ENCODE results near the gene DAB1.

DAB1 gene

DNA sequence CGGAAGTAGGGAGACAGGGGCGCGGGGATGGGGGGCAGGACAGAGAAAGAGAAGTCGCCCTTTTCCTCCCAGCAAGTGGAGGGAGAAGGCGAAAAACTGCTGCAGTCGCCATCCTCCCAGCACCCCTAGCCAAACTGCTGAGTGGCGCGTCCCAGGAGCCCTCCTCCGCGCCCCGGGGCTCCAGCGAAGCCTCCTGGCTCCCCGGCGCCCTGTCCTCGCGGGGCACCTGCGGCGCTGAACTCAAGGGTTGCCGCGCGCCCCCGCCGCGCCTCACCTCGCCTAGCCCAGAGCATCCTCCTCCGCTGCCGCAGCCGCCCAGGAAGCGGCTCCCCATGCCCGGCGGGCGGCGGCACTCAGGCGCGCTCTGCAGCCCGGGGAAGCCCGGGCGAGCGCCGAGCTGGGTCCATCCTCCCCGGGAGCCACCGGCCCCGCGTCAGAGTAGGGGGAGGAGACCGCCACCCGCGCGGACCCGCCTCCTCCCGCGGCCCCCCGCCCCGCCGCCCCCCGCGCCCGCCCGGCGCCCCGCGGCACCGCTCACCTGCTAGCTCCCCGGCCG, at the start of gene DAB1:
Gene DAB1 (minus strand): TSS at position 405 of the 556 bp plus-strand sequence. CDS start 133,030 bp downstream, outside the sequence.
- no peak for DNase-seq (ENCODE audit: low read depth)

DNA sequence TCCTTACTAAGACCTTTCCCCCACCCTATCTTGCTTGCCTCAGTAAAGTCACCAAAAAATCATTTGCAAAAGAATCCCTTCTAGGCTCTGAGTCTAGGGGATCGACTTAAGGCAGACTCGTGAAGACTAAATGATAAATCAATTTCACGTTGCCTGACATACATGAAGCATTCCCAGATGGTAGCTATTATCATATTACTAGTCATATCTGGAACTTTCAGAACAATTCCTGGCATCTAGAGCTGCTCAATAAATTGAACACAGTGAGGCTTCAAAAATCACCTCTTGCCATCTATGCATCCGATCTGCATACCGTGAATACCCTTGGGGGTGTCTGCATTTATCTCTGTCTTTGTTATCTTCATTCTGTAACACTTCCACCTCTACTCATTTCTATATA, 49.6 kb upstream of the DAB1 start:
- no peak for DNase-seq (ENCODE audit: low read depth)

DNA sequence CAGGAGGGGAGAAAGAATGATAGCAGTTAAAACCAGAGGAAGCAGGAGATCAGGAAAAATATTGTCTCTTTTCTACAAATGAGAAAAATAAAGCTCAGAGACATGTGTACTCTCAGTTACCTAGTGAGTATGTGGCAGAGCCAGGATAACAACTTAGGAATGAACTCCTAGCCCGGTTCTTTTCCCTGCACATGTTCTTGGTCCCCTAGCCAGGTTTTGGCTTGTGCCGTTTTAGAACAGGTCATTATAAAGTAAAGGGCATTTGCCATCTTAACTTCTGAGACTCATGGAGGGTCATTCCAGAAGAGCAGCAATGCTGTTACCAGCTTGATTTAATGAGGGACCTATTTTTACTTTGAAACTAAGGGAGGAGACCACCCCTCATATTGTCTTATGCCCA, 48.1 kb upstream of the DAB1 start:
- DNase-seq (ENCODE audit: low read depth) = no peak

DNA sequence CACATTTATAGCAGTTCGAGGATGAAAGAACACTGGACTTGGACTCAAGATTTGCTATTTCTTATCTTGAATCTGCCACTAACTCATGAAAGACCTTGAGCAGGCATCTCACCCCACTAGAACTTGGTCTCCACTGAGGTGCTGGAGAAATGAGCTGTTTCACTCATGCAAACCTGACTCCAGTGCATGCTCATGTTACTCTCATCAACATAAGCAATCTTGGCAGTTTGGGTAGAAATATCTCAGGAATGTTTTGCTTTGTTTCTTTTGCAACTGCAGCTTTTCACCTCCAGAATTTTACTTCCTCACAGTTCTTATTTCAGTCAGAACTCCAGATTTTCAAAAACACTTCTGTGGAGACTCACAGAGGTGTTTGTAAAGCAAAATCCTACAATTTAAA, 46.2 kb upstream of the DAB1 start:
- DNase-seq (ENCODE audit: low read depth) = no peak

DNA sequence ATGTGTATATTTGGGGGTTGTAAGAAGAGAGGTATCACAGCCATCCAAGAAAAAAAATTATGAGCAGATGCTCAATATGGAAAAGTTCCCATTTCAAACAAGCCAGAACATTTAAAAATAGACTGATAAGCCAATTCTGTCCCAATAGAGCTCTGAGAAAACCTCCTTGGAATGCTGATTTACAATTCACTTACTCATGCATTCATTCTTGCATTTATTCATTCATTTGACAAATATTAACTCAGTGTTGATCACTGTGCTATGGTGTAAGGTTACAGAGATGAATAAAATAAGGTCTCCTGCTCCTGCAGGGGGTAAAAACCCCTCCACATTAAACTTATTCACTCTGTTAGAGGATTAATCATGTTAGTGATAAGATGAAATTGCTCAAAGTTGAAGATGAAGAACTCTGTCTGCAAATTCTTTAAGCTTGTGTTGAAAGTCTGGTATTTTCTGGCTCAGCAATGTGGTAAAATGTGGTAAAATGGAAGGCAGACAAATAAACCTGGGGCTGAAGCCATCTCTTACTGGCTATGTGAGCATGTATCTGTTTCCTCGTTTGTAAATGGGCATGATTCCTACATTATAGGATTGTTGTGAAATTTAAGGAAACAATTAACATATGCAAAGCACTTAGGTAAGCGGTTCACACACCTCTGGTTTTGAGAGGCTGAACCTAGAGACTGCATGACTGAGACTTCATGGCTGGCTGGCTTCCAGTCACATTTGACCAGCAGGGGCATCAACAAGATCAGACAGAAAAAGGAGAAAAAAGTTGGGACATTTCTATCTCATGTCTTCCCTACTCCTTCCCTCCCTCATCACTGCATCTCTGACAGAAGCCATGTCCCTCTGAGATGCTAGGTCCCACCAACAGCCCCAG, 45.0 kb upstream of the DAB1 start:
- no peak for DNase-seq (ENCODE audit: low read depth)

DNA sequence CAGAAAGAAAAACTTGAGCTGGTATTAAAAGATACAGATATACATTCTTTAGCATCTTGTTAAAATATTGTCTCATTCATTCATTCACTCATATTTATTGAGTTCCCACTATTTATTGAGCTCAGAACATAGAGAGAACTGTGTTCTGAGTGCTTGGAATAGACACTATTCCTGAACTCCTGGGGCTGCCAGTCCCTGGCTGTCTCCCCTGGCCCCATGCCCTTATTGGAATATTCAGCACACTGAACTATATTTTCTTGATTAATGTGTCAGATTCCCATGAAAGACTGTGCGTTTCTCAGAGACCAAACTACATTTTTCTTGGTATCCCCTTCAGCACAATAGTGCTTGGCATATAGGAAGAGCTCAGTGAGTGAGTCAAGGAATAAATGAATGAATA, 44.0 kb upstream of the DAB1 start:
- no peak for DNase-seq (ENCODE audit: low read depth)

DNA sequence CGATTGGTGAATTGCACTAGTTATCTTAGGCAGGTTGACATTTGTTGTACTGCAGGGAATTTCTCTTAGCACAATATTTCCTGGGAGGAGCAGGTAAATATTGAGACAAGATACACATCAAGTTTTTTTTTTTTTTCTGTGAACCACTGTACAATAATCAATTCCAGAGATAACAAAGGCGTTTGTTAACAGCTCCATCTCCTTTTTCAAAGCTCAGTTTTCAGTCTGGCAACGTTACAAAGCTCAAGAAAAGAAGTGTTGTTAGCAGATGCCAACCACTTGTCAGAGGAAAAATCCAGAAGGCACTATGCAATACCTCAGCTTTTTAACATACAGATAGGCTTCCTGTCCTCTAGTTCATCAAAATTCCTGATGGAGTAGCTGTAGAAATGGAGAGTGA, 40.9 kb upstream of the DAB1 start:
- DNase-seq (ENCODE audit: low read depth) = no peak

DNA sequence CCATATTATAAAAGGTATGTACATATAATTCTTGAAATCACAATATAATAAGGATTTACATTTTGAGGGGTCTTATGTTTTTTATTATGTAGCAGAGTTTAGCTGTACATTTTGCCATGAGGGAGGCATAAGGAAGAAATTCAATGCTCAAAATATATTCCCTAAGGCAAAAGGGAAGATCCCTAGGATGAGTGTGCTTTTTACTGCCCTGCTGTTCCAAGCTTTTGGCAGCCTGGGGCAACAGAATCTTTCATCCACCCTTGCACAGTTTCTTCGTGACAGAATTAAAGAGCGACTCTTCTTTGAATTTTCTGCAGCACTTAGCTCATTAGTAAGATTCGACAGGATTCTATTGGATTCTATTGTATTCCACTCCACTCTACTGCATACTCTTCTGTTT, 39.5 kb upstream of the DAB1 start:
- DNase-seq (ENCODE audit: low read depth) = no peak

DNA sequence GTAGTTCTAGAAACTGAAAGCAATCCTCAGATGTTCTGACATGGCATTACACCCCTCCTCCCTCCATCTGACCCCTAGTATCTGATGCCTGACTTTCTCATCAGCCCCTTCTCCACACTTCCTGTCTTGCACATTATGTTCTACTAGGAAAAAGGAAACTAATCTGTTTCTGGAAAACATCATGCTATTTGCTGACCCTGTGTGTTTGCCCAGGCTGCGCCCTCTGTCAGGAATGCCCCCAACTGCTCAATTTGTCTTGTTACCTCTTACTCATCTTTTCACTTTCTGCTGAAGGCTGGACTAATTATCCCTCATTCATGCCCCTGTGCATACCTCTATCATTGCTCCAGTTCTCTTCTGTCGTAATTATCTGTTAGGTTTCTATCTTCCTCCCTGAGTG, 37.5 kb upstream of the DAB1 start:
- DNase-seq (ENCODE audit: low read depth) = no peak

DNA sequence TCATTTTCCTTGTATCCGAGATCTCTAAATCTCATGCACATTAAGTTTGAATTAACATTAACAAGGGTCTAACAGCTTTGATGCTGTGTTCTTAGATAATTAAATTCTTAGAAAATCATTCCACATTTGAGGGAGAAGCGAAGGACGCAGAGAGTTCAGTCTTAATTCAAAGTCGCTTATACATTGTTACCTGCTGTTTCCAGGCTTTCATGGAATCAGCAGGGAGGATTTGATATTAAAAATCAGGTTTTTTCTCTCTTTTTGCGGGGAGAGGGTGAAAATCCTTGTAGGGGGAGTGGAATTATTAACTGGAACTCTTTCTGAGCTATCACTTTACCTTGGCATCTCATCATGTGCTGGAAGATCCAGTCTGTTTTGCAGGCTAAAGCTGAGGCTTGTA, 27.7 kb upstream of the DAB1 start:
- DNase-seq (ENCODE audit: low read depth) = no peak

DNA sequence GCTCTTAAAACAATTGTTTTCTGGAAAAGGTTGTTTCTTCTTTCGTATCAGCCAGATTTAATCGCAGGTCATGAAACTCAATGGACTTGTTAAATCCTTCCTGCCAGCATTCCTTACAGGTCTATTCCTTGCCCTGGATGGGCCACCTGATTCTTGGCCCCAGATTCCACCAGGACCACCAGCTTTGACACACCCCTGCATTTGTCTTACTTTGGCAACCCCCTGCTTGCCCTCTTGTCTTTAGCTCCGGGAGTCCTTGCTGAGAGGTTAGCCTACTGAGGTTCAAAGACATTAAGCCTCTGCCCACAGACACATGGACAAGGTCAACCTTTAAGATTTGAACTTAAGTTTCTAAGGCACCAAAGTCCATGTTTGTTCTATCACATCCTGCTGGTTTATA, 27.1 kb upstream of the DAB1 start:
- DNase-seq (ENCODE audit: low read depth) = no peak

DNA sequence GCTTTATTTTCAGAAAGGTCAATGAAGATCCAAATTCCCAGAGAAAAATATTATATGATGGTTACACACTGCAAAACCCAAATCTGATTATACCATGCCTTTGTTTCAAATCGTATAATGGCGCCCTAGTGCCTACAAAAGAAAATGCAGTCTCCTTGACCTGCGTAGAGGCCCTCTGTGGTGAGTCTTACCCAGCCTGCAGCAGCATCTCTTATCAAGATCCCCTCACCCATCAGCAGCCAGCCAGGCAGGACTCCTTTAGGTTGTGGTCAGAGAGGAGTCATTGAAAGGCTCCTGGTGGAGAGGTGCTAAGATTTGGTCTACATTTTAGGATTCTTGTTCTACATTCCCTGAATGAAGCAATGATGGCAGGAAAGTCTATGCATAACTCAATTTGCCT, 23.7 kb upstream of the DAB1 start:
- no peak for DNase-seq (ENCODE audit: low read depth)

DNA sequence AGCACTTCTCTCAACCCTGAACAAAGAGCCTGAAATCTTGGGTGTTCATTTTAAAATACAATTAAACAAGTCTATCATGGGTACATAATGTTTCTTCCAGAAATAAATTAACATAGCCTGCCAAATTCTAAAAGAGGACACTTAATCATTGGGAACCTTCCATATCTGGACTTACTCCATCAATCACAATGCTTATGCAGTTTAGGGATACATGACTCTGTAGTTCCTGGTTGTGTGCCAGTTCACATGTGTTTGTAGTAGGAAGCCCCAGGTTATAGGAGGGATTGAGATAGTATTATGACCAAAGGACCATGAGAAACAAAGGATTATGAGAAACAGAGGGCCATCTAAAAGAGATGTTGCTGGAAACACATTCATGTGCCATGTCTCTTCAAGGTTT, 19.1 kb upstream of the DAB1 start:
- no peak for DNase-seq (ENCODE audit: low read depth)

DNA sequence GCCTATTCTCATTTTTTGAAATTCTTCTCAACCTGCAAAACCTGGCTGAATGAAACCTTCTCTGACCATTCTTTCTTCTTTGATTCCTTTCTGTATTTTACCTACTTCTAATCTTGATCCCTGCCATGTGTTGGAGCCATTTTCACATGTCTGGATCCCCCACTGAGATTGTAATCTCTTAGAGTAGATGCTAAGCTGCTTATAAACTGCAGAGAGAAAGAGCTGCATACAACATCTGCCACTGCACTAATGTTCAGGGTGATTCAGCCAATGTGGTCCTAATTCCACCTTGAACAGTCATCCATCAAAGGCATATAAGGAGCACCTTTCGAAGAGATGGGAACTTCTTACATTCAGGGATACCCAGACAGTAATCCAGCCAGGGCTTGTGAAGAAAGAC, 16.2 kb upstream of the DAB1 start:
- no peak for DNase-seq (ENCODE audit: low read depth)

DNA sequence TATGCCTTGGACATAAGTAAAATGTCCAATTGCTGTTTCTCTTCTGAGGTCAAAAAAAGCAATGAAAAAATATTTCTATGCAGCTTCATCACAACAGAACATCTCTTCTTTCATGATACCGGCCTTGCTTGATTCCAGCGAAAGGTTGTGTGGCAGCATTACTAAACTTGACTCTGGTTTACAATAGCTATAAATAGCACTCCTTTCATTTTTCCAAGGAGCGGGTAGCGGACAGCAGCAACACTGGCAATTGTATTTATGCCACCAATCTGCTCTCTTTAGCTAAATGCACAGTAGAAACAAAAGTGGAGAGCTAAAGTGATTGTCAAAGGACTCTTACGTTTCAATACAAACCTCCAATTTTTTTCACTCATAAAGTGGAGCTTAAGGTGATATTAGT, 7.5 kb upstream of the DAB1 start:
- DNase-seq (ENCODE audit: low read depth) = no peak

DNA sequence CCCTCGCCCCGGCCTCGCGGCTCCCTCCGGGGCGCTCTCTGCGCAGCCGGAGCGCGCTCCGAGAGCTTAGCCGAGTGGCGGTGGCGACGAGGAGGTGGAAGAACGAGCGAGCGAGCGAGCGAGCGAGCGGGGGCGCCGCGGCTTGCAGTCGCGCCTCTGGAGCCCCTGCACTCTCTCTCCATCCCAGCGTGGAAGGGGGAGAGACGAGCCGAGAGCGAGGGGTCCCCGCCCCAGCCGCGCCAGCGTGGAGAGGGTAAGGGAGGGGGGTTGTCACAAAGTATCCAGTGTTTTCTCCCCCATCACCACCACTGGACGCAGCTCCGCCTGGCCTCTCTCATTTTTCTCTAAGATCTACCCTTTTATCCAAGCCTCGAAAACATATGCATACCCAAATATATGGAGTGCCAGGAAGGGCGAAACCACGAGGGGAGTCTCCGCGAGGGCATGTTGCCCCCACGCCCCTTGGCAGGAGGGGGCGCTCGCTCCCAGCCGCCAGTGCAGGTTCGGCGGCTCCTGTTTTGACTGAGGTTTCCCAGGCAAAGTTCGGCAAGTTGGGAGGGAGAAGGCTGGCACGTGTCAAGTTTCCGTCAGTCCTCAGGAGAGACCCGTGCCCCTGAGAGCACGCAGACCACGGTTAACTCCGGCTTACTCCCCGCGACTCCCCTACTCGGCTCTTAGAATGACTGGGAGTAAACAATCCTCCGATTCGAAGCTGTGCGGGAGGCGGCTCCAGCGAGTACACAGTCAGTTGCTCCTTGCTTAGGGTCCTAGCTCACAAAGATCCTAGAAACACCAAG, 569 bp upstream of the DAB1 start:
- no peak for DNase-seq (ENCODE audit: low read depth)

DNA sequence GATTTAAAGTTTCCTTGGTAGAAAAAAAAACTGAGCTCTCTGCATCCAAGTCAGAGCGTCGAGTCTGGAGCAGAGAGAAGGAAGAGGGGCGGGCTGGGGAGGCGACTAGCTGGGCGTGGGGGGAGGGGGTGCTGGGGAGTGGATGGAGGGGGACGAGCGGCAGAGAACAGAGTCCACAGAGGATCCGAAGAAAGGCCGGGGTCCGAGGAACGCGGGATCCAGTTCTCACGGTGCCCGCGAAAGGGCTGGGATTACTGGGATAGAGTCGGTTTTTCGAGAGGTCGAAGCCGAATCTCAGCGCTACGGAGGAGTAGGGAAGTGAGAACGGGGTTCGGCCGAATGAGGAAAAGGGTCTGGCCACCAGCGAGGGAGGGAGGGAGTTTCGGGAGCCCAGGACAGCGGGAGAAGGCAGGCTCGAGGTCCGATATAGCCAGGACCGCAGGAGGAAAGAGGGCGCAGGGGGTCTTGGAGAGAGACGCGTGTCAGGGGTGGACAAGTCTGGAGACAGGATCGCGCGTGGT, 665 bp downstream of the DAB1 start:
- DNase-seq (ENCODE audit: low read depth) = no peak

DNA sequence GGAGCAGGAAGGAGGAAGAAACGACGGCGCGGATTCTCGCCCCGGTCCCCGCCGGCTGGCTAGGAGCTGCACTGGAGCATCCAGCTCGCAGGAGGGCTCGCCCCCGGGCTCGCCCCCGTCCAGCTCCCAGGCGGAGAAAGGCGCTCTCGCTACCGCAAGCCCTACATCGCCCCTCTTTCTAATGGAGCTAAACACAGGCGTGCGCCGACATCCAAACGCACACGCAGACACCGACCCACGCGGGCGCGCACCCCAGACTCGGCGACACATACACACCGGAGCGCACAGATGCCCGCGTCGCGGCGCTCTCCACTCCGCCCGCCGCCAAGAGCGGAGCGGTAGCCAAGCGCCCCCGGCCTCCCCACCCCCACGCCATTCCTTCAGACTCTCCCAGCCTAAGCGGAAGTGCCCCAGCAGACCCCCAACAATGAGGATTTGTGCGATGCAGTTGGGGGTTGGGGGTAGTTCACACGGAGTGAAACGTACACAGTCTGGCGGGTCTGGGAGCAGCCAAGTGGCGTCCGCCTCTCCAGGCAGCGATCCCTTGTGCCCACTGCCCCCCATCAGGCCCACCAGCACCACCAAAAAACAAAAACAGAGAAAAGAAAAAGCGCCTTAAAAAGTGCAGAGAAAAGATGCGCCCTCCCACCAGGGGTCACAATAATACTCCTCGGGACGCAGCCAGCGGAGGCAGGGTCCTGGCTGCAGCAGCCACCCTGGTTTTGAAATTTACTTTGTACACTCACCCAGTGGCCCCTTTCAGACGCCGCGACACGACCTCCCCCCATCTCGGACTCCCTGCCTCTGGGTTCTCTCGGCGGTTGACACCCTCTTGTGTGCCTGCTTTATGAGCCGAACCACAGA, 1.4 kb downstream of the DAB1 start:
- no peak for DNase-seq (ENCODE audit: low read depth)

DNA sequence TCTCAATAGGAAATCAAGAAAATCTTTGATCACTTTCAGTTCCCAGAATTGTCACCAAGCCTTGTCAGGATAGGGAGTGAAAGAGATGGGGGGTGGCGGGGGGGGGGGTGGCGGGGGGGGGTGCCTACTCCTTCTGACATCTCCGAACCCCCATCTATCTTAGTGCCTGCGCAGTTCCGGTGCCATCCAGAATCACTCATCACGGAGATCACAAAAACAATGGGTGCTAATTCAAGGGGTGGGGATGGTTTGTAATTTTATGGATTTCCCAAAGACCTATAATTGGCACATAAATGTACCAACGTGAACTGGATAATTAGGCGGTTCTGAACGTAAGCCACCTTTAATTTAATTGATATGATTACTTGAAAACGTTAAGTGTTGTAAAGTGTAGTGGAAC, 2.1 kb downstream of the DAB1 start:
- DNase-seq (ENCODE audit: low read depth) = no peak

DNA sequence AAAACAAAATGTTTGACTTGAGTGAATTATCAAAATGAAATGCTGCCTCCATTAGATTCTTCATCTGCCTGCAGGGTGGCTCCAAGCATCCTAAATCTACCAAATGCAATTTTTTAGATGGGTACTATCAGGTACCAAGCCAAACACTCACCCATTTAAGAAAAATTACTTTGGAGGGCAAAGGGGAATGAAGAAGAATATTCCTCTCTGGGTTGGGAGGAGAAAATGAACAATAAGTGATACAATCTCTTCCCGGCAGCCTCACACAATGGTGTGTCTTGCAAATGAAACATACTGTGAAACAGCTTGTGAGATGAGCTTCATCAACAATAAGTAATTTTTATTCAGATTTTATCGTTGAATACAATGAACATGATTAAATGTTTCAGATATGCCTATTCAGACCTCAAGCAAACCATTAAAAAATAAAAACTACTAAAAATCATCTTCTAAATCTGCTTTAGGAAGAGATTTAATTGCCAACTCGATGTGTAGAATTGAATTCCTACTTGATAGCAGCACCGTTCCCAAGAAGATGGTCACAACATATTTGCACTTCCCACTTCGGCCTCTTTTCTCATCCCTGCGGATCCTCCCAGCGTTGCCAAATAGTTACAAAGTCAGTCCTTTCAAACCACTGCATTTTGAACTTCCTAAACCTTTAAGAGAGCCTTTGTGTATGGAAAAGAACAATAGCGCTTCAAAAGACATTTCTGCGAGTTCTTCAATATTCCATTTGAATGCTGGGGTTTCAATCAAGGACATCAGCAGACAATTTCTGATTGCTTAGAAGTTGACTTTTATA, 2.7 kb downstream of the DAB1 start:
- DNase-seq (ENCODE audit: low read depth) = no peak

DNA sequence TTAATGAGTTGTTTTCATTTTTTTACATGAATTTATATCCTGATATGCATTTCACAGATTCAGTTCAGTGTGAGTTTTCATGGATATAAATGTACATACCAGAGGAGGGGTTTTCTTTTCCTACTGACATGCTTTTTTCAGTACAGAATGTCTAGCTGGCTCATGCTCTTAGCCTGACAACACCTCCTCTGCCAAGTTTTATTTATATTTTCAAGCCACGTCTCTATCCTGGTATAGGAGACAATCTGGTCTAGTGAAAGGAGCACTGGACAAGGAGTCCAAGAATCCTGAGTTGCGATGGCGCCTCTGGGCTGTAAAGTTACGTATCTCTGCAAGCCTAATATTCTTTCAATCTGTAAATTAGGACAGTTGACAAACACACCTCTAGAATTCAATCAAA, 4.9 kb downstream of the DAB1 start:
- DNase-seq (ENCODE audit: low read depth) = no peak

Data from activated gamma-delta T cell treated with anti-CD3 and anti-CD28 coated beads, Interleukin-2, amount 50 U/mL, for 16 hours (primary cell).